HG03575 (cell line): ENCODE data around the gene CFAP300.

ENCODE experiments used
- ATAC-seq: cut with Tn5 transposase; IDR thresholded peaks from one replicate; pipeline ENCODE4 v1.9.1; 2021; ENCODE audit not compliant: unreplicated experiment, insufficient number of reproducible peaks, low FRiP score; ENCODE audit errors: extremely low read depth

Gene CFAP300

GRCh38 chr11:102117472-102118113 is 70.4 kb downstream of the CFAP300 start:
- ATAC-seq: no peak

GRCh38 chr11:102118937-102119336 is 71.7 kb downstream of the CFAP300 start:
- ATAC-seq: no peak

- no peak for ATAC-seq
Measured at GRCh38 chr11:102119997-102120396, 72.8 kb downstream of the CFAP300 start.

- ATAC-seq: no peak
Measured at GRCh38 chr11:102120437-102120973, 73.3 kb downstream of the CFAP300 start.

GRCh38 chr11:102121329-102121728 is 74.1 kb downstream of the CFAP300 start:
- no peak for ATAC-seq
